Liver (tissue), 2 donors: ENCODE measurements around the gene CD59.

Source experiments
- EGR1 ChIP-seq, 2 donors: IDR thresholded peaks; 2 replicates each; pipeline ENCODE4 v1.6.1; 2016 to 2018; ENCODE audit warnings: antibody characterized with exemption in 2 of 2, low read depth in 2 of 2
- RXRA ChIP-seq, 2 donors: IDR thresholded peaks; 2 replicates each; pipeline ENCODE4 v1.6.1; 2017 to 2018; ENCODE audit warnings: antibody characterized with exemption in 2 of 2, mild to moderate bottlenecking in 1 of 2
- TAF1 ChIP-seq: conservative IDR thresholded peaks from 2 replicates; pipeline ENCODE4 v1.6.1; 2016; ENCODE audit warnings: antibody characterized with exemption, mild to moderate bottlenecking
- YY1 ChIP-seq: IDR thresholded peaks from 2 replicates; pipeline ENCODE4 v1.6.1; 2016; ENCODE audit warnings: antibody characterized with exemption, mild to moderate bottlenecking
- TF ChIP-seq, protein P1 (sequence below): IDR thresholded peaks from 2 replicates; pipeline ENCODE4 v1.6.1; 2016; ENCODE audit warnings: antibody characterized with exemption, mild to moderate bottlenecking
- TF ChIP-seq, protein P2 (sequence below): IDR thresholded peaks from 2 replicates; pipeline ENCODE4 v1.6.1; 2016; ENCODE audit warnings: antibody characterized with exemption
- donor health status: healthy.

DNA sequence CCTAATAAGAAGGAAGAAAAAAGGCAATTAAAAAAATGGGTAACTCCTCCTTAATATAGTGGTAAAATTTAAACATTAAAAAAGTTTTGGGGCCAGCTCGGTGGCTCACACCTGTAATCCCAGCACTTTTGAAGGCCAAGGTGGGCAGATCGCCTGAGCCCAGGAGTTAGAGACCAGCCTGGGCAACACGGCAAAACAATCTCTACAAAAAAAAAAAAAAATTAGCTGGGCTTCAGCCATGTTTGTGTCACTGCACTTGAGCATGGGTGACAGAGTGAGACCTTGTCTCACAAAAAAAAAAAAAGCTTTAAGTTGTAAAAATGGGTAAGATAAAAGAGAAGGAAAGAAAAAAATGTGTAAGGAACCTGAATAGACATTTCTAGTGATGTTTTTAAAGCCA, 49.4 kb upstream of the CD59 start:
- TF ChIP-seq EGR1 (IDR thresholded peaks at IDR 0.05; ENCODE audit: low read depth in 2 of 2) (no peak), RXRA (IDR thresholded peaks at IDR 0.05) (no peak), YY1 (no peak), TAF1 (no peak)
- TF ChIP-seq, protein P1, sequence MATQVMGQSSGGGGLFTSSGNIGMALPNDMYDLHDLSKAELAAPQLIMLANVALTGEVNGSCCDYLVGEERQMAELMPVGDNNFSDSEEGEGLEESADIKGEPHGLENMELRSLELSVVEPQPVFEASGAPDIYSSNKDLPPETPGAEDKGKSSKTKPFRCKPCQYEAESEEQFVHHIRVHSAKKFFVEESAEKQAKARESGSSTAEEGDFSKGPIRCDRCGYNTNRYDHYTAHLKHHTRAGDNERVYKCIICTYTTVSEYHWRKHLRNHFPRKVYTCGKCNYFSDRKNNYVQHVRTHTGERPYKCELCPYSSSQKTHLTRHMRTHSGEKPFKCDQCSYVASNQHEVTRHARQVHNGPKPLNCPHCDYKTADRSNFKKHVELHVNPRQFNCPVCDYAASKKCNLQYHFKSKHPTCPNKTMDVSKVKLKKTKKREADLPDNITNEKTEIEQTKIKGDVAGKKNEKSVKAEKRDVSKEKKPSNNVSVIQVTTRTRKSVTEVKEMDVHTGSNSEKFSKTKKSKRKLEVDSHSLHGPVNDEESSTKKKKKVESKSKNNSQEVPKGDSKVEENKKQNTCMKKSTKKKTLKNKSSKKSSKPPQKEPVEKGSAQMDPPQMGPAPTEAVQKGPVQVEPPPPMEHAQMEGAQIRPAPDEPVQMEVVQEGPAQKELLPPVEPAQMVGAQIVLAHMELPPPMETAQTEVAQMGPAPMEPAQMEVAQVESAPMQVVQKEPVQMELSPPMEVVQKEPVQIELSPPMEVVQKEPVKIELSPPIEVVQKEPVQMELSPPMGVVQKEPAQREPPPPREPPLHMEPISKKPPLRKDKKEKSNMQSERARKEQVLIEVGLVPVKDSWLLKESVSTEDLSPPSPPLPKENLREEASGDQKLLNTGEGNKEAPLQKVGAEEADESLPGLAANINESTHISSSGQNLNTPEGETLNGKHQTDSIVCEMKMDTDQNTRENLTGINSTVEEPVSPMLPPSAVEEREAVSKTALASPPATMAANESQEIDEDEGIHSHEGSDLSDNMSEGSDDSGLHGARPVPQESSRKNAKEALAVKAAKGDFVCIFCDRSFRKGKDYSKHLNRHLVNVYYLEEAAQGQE: no peak
- TF ChIP-seq, protein P2, sequence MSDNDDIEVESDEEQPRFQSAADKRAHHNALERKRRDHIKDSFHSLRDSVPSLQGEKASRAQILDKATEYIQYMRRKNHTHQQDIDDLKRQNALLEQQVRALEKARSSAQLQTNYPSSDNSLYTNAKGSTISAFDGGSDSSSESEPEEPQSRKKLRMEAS: no peak
